DMS114 treated with DMSO at 0.1 percent for 48 hours (cell line): Measurements from ENCODE around the gene NUP214.
"Not testable (repeated sequence)": the region's sequence is repeated elsewhere in the genome, so short reads cannot be mapped to it uniquely, and the experiment has no call there.

ENCODE experiments used
- DNase-seq: peaks from one replicate; lab custom pipeline; 2025; ENCODE audit not compliant: unreplicated experiment; lab: John Stamatoyannopoulos, UW

Gene NUP214

GRCh38 chr9:131158673-131159072 is 33.3 kb downstream of the NUP214 start:
- DNase-seq, result not testable (repeated sequence)

GRCh38 chr9:131160416-131161112 is 35.2 kb downstream of the NUP214 start:
- DNase-seq, result no peak

- DNase-seq, result no peak
These were observed 36.2 kb downstream of the NUP214 start for GRCh38 chr9:131161585-131161984.

- no peak for DNase-seq
These were observed 37.5 kb downstream of the NUP214 start for GRCh38 chr9:131162886-131163285.

- DNase-seq, result no peak
These were observed 40.1 kb downstream of the NUP214 start for GRCh38 chr9:131165523-131165922.

GRCh38 chr9:131167146-131167692 is 41.8 kb downstream of the NUP214 start:
- no peak for DNase-seq

- DNase-seq, result no peak
These were observed 42.5 kb downstream of the NUP214 start for GRCh38 chr9:131167936-131168335.

GRCh38 chr9:131169563-131170240 is 44.3 kb downstream of the NUP214 start:
- DNase-seq, result no peak

- DNase-seq, result no peak
These were observed 48.6 kb downstream of the NUP214 start for GRCh38 chr9:131173995-131174394.

- DNase-seq, result no peak
These were observed 49.4 kb downstream of the NUP214 start for GRCh38 chr9:131174681-131175239.

GRCh38 chr9:131177898-131178297 is 52.5 kb downstream of the NUP214 start:
- DNase-seq, result no peak

- peak; percentile 47 for DNase-seq
These were observed 53.0 kb downstream of the NUP214 start for GRCh38 chr9:131178382-131178781.

GRCh38 chr9:131178926-131179325 is 53.5 kb downstream of the NUP214 start:
- no peak for DNase-seq

- DNase-seq, result no peak
These were observed 54.3 kb downstream of the NUP214 start for GRCh38 chr9:131179561-131180219.

- DNase-seq, result no peak
These were observed 55.1 kb downstream of the NUP214 start for GRCh38 chr9:131180454-131180853.

- DNase-seq, result no peak
These were observed 55.8 kb downstream of the NUP214 start for GRCh38 chr9:131181091-131181681.

GRCh38 chr9:131185924-131186323 is 60.5 kb downstream of the NUP214 start:
- no peak for DNase-seq

- no peak for DNase-seq
These were observed 61.2 kb downstream of the NUP214 start for GRCh38 chr9:131186622-131187021.

- no peak for DNase-seq
These were observed 62.6 kb downstream of the NUP214 start for GRCh38 chr9:131187957-131188356.

GRCh38 chr9:131188976-131189375 is 63.6 kb downstream of the NUP214 start:
- DNase-seq, result no peak

- no peak for DNase-seq
These were observed 64.8 kb downstream of the NUP214 start for GRCh38 chr9:131190191-131190590.
